Measurements from ENCODE around the gene MOSPD3. TPM values are rescaled to one million over a fixed set of nuclear protein-coding genes. Genes with fewer than 3 reads are reported as not detected.

MOSPD3 gene
- total RNA-seq, 4 donors from 2014 or later = 13.5 to 39.6 (median 18.4) TPM

DNA sequence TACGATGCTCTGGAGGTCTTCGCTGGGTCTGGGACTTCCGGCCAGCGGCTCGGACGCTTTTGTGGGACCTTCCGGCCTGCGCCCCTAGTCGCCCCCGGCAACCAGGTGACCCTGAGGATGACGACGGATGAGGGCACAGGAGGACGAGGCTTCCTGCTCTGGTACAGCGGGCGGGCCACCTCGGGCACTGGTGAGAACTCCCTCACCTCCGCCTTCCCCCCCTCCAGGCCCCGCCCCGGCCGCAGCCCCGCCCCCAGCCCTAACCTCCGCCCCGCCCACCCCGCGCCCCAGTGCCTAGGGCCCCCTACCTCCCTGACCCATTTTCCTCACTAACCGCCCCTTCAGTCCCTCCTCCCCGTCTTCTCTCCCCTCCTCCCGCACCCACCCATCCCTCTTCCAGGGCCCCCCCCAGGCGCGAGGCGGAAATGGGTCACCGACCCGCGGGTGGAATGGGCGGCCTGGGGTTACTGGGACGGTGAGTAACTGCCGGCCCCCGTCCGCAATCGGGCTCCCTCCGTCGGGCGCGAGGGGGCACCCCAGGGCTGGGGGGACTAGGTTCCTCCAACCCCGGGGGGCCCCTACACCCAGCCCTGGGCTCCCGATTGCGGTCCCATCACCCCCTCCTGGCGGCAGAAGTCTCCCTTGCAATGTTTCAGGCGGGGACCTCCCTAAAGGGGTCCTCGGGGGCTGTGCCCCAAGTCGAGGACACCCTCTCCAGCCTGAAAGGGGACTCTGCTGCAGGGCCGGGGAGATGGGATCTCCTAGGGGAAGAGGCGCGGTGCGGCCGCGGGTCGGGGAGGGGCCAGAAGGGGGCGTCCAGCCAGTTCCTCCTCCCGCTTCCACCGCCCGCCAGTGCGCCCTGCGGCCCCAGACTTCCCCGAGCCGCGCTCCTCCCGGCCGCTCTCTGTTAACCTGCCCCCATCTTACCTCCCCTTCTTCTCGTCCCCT is 8.0 kb upstream of the MOSPD3 start:
- H3K4me1 ChIP-seq = peaks cover 6 to 28% (median 25%) of the 10 kb centered on the region in 4 donors
- TF ChIP-seq POLR2AphosphoS5 (IDR thresholded peaks at IDR 0.05) (peak; percentile 46 to 72 (median 50)), POLR2A (IDR thresholded peaks at IDR 0.05) (peak; percentile 25), EP300 (IDR thresholded peaks at IDR 0.05; ENCODE audit: low read depth) (no peak)
- TF ChIP-seq, protein P1, sequence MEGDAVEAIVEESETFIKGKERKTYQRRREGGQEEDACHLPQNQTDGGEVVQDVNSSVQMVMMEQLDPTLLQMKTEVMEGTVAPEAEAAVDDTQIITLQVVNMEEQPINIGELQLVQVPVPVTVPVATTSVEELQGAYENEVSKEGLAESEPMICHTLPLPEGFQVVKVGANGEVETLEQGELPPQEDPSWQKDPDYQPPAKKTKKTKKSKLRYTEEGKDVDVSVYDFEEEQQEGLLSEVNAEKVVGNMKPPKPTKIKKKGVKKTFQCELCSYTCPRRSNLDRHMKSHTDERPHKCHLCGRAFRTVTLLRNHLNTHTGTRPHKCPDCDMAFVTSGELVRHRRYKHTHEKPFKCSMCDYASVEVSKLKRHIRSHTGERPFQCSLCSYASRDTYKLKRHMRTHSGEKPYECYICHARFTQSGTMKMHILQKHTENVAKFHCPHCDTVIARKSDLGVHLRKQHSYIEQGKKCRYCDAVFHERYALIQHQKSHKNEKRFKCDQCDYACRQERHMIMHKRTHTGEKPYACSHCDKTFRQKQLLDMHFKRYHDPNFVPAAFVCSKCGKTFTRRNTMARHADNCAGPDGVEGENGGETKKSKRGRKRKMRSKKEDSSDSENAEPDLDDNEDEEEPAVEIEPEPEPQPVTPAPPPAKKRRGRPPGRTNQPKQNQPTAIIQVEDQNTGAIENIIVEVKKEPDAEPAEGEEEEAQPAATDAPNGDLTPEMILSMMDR (IDR thresholded peaks at IDR 0.05) = peak; percentile 37 to 55 (median 47)
- no peaks in the 10 kb centered on the region for H3K36me3 ChIP-seq
- peak; percentile 82 for DNase-seq
- peak overlapping the region; percentile 77 to 92 (median 84) for H3K27ac ChIP-seq
- H3K9me3 ChIP-seq = no peaks in the 10 kb centered on the region
- H3K4me3 ChIP-seq = peak overlapping the region; percentile 49 to 75 (median 65)
- intact Hi-C loops (cut with DNase I; ENCODE audit: low total_unique reads) (no loop called here), in situ Hi-C loops (cut with MboI; ENCODE audit: low pct_ligation_motif_present in 1 of 4, low pct_unique_long_range_greater_than_20kb in 1 of 4, low sequenced_read_pairs in 3 of 4) (no loop called here)
- H3K27me3 ChIP-seq = no peaks in the 10 kb centered on the region
- WGBS, 2 donors (ENCODE audit: low coverage in 1 of 2) = 2% methylated on average over 44 of the region's 70 CpGs; no CpG with 5 or more reads in 1 of the 2 donors

DNA sequence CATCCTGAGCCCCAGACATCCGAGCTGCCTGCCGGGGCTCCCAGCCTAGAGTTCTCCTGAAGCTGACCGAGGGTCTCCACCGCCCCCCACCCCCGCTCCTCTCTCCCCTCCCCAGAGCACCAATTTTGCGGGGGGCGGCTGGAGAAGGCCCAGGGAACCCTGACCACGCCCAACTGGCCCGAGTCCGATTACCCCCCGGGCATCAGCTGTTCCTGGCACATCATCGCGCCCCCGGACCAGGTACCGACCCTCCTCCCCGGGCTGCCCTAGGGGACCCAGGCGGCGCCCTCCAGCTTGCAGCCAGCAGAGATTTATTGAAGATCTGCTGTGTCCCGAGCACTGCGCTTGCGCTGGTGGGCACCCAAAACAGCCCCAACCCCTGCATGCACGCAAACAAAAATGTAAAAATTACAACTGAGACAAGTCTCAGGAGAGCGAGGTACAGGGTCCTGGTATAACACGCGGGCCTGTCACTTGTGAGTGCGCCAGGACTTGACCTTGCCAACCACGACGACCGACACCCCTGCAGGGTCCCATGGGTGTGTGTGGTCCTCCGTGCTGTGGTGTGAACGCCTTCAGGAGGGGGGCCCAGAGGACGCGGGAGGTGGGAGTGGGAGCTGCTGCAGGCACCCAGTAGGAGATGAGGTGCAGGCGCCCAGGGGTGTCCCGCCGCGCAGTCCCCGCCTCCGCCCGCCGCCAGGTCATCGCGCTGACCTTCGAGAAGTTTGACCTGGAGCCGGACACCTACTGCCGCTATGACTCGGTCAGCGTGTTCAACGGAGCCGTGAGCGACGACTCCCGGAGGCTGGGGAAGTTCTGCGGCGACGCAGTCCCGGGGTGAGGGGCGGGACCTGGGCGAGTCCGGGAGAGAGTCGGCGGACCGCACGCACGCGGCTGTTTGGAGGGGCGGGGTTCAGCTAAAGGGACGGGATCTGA is 7.1 kb upstream of the MOSPD3 start:
- TF ChIP-seq EP300 (IDR thresholded peaks at IDR 0.05; ENCODE audit: low read depth) = no peak
- no peak for TF ChIP-seq POLR2AphosphoS5 (IDR thresholded peaks at IDR 0.05)
- TF ChIP-seq POLR2A (IDR thresholded peaks at IDR 0.05) = no peak
- TF ChIP-seq, protein P1 (IDR thresholded peaks at IDR 0.05) = no peak
- Histone ChIP-seq H3K4me3 (peak overlapping the region; percentile 49 to 75 (median 65)), H3K4me1 (peaks cover 6 to 28% (median 25%) of the 10 kb centered on the region in 4 donors), H3K27me3 (no peaks in the 10 kb centered on the region), H3K36me3 (no peaks in the 10 kb centered on the region), H3K27ac (peak overlapping the region; percentile 77 to 92 (median 84)), H3K9me3 (no peaks in the 10 kb centered on the region)
- DNase-seq = peak; percentile 70
- in situ Hi-C loops (cut with MboI; ENCODE audit: low pct_ligation_motif_present in 1 of 4, low pct_unique_long_range_greater_than_20kb in 1 of 4, low sequenced_read_pairs in 3 of 4) (no loop called here), intact Hi-C loops (cut with DNase I; ENCODE audit: low total_unique reads) (no loop called here)
- 0 to 14% methylated on average over 2 to 68 of the region's 68 CpGs for WGBS, 2 donors (ENCODE audit: low coverage in 1 of 2)

DNA sequence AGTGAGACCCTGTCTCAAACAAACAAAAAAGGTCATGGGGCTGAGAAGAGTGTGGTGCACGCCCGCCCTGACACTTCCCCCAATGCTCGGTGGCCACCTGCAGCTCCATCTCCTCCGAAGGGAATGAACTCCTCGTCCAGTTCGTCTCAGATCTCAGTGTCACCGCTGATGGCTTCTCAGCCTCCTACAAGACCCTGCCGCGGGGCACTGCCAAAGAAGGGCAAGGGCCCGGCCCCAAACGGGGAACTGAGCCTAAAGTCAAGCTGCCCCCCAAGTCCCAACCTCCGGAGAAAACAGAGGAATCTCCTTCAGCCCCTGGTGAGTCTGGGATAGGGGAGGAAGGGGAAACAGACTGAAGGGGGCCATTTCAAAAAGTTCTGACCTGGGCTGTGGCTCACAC is 6.0 kb upstream of the MOSPD3 start:
- Histone ChIP-seq H3K4me1 (peaks cover 6 to 29% (median 26%) of the 10 kb centered on the region in 4 donors), H3K27ac (no peak overlapping the region), H3K4me3 (no peak overlapping the region), H3K27me3 (no peaks in the 10 kb centered on the region), H3K9me3 (no peaks in the 10 kb centered on the region), H3K36me3 (no peaks in the 10 kb centered on the region)
- WGBS, 2 donors (ENCODE audit: low coverage in 1 of 2) = 88 to 100% methylated on average over 2 to 12 of the region's 12 CpGs
- in situ Hi-C loops (cut with MboI; ENCODE audit: low pct_ligation_motif_present in 1 of 4, low pct_unique_long_range_greater_than_20kb in 1 of 4, low sequenced_read_pairs in 3 of 4) (no loop called here), intact Hi-C loops (cut with DNase I; ENCODE audit: low total_unique reads) (no loop called here)
- TF ChIP-seq POLR2A (IDR thresholded peaks at IDR 0.05) (no peak), POLR2AphosphoS5 (IDR thresholded peaks at IDR 0.05) (no peak), EP300 (IDR thresholded peaks at IDR 0.05; ENCODE audit: low read depth) (no peak)
- TF ChIP-seq, protein P1 (IDR thresholded peaks at IDR 0.05) = no peak
- DNase-seq = no peak

DNA sequence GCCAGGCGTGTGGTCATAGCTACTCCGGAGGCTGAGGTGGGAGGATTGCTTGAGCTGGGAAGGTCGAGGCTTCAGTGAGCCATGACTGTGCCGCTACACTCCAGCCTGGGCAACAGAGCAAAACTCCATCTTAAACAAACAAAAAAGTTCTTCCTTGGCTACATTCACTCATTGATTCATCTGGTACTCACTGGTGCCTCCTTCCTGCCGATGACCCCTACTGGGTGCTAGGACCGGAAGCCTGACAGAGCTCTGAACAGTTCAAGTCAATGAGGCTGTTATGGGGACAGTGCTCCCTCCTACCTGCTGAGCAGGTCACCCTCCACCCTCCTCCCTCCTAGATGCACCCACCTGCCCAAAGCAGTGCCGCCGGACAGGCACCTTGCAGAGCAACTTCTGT is 5.2 kb upstream of the MOSPD3 start:
- no peak for DNase-seq
- Histone ChIP-seq H3K9me3 (no peaks in the 10 kb centered on the region), H3K27me3 (no peaks in the 10 kb centered on the region), H3K4me3 (no peak overlapping the region), H3K27ac (no peak overlapping the region), H3K4me1 (peaks cover 6 to 32% (median 26%) of the 10 kb centered on the region in 4 donors), H3K36me3 (no peaks in the 10 kb centered on the region)
- in situ Hi-C loops (cut with MboI; ENCODE audit: low pct_ligation_motif_present in 1 of 4, low pct_unique_long_range_greater_than_20kb in 1 of 4, low sequenced_read_pairs in 3 of 4) = no loop called here
- TF ChIP-seq, protein P1 (IDR thresholded peaks at IDR 0.05) = no peak
- TF ChIP-seq POLR2A (IDR thresholded peaks at IDR 0.05) = no peak
- TF ChIP-seq EP300 (IDR thresholded peaks at IDR 0.05; ENCODE audit: low read depth) = no peak
- no peak for TF ChIP-seq POLR2AphosphoS5 (IDR thresholded peaks at IDR 0.05)
- WGBS, 2 donors (ENCODE audit: low coverage in 1 of 2) = 85% methylated on average over 4 to 8 of the region's 8 CpGs
- intact Hi-C loops (cut with DNase I; ENCODE audit: low total_unique reads) = no loop called here
